Measurements from ENCODE around the gene CMBL. TPM values are rescaled to one million over a fixed set of nuclear protein-coding genes. Genes with fewer than 3 reads are reported as not detected.

Gene CMBL
- total and polyA plus RNA-seq, 10 donors = 1.3 to 11.2 (median 4.1) TPM

DNA sequence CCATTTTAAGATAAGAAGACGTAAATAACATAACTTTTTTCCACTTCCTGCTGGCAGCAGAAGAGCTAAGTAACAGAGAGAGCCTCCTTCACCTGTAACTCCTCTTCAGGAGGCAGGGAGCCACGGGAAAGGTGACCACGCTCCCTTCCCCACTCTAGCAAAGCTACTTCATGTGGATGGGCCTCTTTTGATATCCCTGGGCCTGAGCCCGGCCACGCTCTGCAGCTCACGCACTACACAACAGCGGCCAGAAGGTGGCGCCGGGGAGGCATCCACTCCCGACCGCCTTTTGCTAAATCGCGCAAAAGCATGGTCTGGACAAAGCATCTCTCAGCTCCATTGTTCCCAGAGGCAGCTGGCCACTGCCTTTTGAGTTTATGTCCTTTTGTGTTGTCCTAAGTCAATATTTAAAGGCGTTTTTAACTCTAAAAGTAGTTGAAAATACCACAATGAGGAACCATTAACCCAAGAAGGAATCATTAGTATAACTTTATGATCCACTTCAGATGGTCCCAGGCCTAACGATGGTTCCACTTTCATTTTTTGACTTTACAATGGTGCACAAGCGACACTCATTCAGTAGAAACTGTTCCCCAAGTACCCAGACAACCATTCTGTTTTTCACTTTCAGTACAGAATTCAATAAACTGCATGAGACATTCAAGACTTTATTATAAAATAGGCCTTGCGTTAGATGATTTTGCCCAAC lies 23.6 kb downstream of the CMBL start:
- H3K27ac ChIP-seq = no peak overlapping the region
- no peaks in the 10 kb centered on the region for H3K36me3 ChIP-seq
- H3K27me3 ChIP-seq (replicated peaks in 1 of 7) = no peaks in the 10 kb centered on the region
- peak; percentile 95 for DNase-seq
- peak overlapping the region in 1 of 8 donors; percentile 13 for H3K4me3 ChIP-seq
- TF ChIP-seq POLR2A (IDR thresholded peaks at IDR 0.05) (no peak), POLR2AphosphoS5 (IDR thresholded peaks at IDR 0.05) (peak; percentile 67 to 72 (median 71))
- TF ChIP-seq, protein P1, sequence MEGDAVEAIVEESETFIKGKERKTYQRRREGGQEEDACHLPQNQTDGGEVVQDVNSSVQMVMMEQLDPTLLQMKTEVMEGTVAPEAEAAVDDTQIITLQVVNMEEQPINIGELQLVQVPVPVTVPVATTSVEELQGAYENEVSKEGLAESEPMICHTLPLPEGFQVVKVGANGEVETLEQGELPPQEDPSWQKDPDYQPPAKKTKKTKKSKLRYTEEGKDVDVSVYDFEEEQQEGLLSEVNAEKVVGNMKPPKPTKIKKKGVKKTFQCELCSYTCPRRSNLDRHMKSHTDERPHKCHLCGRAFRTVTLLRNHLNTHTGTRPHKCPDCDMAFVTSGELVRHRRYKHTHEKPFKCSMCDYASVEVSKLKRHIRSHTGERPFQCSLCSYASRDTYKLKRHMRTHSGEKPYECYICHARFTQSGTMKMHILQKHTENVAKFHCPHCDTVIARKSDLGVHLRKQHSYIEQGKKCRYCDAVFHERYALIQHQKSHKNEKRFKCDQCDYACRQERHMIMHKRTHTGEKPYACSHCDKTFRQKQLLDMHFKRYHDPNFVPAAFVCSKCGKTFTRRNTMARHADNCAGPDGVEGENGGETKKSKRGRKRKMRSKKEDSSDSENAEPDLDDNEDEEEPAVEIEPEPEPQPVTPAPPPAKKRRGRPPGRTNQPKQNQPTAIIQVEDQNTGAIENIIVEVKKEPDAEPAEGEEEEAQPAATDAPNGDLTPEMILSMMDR (IDR thresholded peaks at IDR 0.05 in 8 of 11, conservative IDR thresholded peaks at IDR 0.05 in 3 of 11) = peak; percentile 69 to 96 (median 88)
- intact Hi-C loops (cut with DNase I; ENCODE audit: low total_unique reads) = loop anchor here (5.0 to 10.0 kb wide), 2 partner anchors 141 to 343 kb away; no protein-coding TSS in a partner anchor
- no peaks in the 10 kb centered on the region for H3K9me3 ChIP-seq
- WGBS, 5 donors = 19 to 24% (median 22%) methylated on average over 17 of the region's 17 CpGs
- peaks cover 0 to 18% (median 10%) of the 10 kb centered on the region in 6 donors for H3K4me1 ChIP-seq

DNA sequence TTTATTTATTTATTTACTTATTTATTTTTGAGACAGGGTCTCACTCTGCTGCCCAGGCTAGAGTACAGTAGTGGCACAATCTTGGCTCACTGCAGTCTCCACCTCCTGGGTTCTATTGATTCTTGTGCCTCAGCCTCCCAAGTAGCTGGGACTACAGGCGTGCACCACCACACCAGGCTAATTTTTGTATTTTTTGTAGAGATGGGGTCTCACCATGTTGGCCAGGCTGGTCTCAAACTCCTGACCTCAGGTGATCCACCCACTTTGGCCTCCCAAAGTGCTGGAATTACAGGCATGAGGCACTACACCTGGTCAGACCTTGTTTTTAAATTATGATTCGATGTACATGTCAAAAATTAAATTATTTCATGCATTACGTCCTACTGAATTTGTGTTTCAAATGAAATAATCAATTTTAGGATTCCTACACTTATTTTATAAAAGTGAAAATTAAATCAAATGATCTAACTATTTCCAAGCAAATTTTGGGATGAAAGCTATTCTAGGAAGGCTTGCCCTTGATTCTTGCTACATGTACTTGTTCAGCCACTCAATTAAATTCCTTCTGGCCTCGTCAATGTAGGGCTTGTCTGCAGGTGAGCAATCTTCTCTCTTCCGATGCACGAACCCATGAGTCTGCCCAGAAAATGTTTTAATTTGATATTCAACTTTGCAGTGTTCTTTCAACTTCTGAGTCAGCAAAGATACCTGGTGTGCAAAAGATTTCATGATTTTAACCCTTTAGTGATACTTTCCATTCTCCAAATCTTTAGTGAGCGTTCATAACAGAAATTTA lies 27.6 kb downstream of the CMBL start:
- WGBS, 5 donors = 78 to 97% (median 87%) methylated on average over 7 of the region's 7 CpGs
- DNase-seq = no peak
- intact Hi-C loops (cut with DNase I; ENCODE audit: low total_unique reads) = loop anchor here (5.0 to 10.0 kb wide), 2 partner anchors 145 to 347 kb away; no protein-coding TSS in a partner anchor
- no peaks in the 10 kb centered on the region for H3K27me3 ChIP-seq (replicated peaks in 1 of 7)
- H3K9me3 ChIP-seq = no peaks in the 10 kb centered on the region
- H3K36me3 ChIP-seq = no peaks in the 10 kb centered on the region
- H3K27ac ChIP-seq = no peak overlapping the region
- TF ChIP-seq POLR2A (IDR thresholded peaks at IDR 0.05) = no peak
- TF ChIP-seq, protein P1 (IDR thresholded peaks at IDR 0.05 in 8 of 11, conservative IDR thresholded peaks at IDR 0.05 in 3 of 11) = no peak
- TF ChIP-seq POLR2AphosphoS5 (IDR thresholded peaks at IDR 0.05) = no peak
- peaks cover 0 to 7% (median 7%) of the 10 kb centered on the region in 6 donors for H3K4me1 ChIP-seq
- no peak overlapping the region for H3K4me3 ChIP-seq

DNA sequence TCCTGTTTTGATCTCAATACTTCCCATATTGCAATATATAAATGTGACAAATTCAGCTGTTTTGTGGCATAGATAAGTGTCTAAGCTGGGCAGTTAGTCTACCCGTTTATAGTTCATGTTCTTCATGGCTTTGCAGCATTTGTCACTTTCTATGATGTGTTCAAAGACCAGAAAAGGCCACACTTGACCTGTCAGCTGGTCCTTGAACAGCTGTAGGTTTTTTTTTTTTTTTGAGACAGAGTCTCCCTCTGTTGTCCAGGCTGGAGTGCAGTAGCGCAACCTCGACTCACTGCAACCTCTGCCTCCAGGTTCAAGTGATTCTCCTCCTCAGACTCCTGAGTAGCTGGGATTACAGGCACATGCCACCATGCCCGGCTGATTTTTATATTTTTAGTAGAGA lies 28.4 kb downstream of the CMBL start:
- Histone ChIP-seq H3K4me1 (peaks cover 0 to 7% (median 6%) of the 10 kb centered on the region in 6 donors), H3K36me3 (no peaks in the 10 kb centered on the region), H3K9me3 (no peaks in the 10 kb centered on the region), H3K27ac (no peak overlapping the region), H3K27me3 (replicated peaks in 1 of 7) (no peaks in the 10 kb centered on the region), H3K4me3 (no peak overlapping the region)
- DNase-seq = no peak
- WGBS, 5 donors = 86 to 94% (median 90%) methylated on average over 4 of the region's 4 CpGs
- TF ChIP-seq POLR2AphosphoS5 (IDR thresholded peaks at IDR 0.05) = no peak
- TF ChIP-seq POLR2A (IDR thresholded peaks at IDR 0.05) = no peak
- TF ChIP-seq, protein P1 (IDR thresholded peaks at IDR 0.05 in 8 of 11, conservative IDR thresholded peaks at IDR 0.05 in 3 of 11) = no peak
- intact Hi-C loops (cut with DNase I; ENCODE audit: low total_unique reads) = no loop called here

Data from spleen (tissue), 11 donors.